Activated T-cell treated with anti-CD3 and anti-CD28 coated beads, Interleukin-2, amount 50 U/mL, for 72 hours (primary cell): ENCODE data around the gene OTOS. TPM values are rescaled to one million over a fixed set of nuclear protein-coding genes. Genes with fewer than 3 reads are reported as not detected.
A peak's percentile ranks its signal among the peaks of the same experiment; 100 is the strongest.

Experiments used
- ATAC-seq, 2 donors: fragments of 150-1000 bp; cut with Tn5 transposase; replicated peaks in 1 of 2; 2 replicates each; pipeline ENCODE4 v1.10.0; 2021; ENCODE audit warnings: moderate library complexity in 2 of 2, mild to moderate bottlenecking in 1 of 2
- DNase-seq, 2 donors: peaks; one replicate each; pipeline ENCODE4 v3.0.0; 2021 to 2022; ENCODE audit warnings: mixed read lengths in 1 of 2
- H3K27ac Mint-ChIP-seq: one replicate; pipeline ENCODE4 v1.8.0; 2022; ENCODE audit warnings: mild to moderate bottlenecking, moderate library complexity, mixed read lengths
- H3K27me3 Mint-ChIP-seq: one replicate; pipeline ENCODE4 v1.8.0; 2022; ENCODE audit warnings: low read depth, mixed read lengths
- H3K36me3 Mint-ChIP-seq, 2 donors: one replicate each; pipeline ENCODE4 v1.8.0; 2022; ENCODE audit warnings: mixed read lengths in 2 of 2, mild to moderate bottlenecking in 1 of 2; ENCODE audit not compliant: insufficient read depth in 2 of 2
- H3K4me1 Mint-ChIP-seq: one replicate; pipeline ENCODE4 v1.8.0; 2022; ENCODE audit warnings: low read depth, mixed read lengths
- H3K4me3 Mint-ChIP-seq, 2 donors: one replicate each; pipeline ENCODE4 v1.8.0; 2022; ENCODE audit warnings: mild to moderate bottlenecking in 2 of 2, mixed read lengths in 2 of 2, moderate library complexity in 2 of 2
- H3K9me3 Mint-ChIP-seq, 2 donors: one replicate each; pipeline ENCODE4 v1.8.0; 2022; ENCODE audit warnings: mixed read lengths in 2 of 2
- total RNA-seq, 2 donors: library from RNA; stranded (reverse); gene quantifications; one replicate each; pipeline ENCODE4 v1.2.3, GENCODE V29; 2022

Gene OTOS
- total RNA-seq, 2 donors from 2014 or later, result not detected

- Mint-ChIP-seq H3K36me3 (no peaks in the 10 kb centered on the region), H3K27me3 (no peaks in the 10 kb centered on the region), H3K27ac (no peak overlapping the region), H3K9me3 (peaks cover 7 to 8% of the 10 kb centered on the region in 2 donors), H3K4me1 (no peaks in the 10 kb centered on the region), H3K4me3 (no peak overlapping the region)
- ATAC-seq (peak; percentile 6 to 11), DNase-seq (no peak)
Observed at GRCh38 chr2:240143276-240143675, 2.8 kb upstream of the OTOS start.

GRCh38 chr2:240142859-240143258, 2.4 kb upstream of the OTOS start:
- Mint-ChIP-seq H3K4me1 (no peaks in the 10 kb centered on the region), H3K9me3 (peaks cover 7 to 8% of the 10 kb centered on the region in 2 donors), H3K27me3 (no peaks in the 10 kb centered on the region), H3K4me3 (no peak overlapping the region), H3K27ac (no peak overlapping the region), H3K36me3 (no peaks in the 10 kb centered on the region)
- ATAC-seq (no peak), DNase-seq (no peak)

GRCh38 chr2:240142256-240142775, 1.9 kb upstream of the OTOS start:
- peaks cover under 1% of the 10 kb centered on the region for H3K4me1 Mint-ChIP-seq
- H3K9me3 Mint-ChIP-seq, result peaks cover 2% of the 10 kb centered on the region in 2 donors
- H3K36me3 Mint-ChIP-seq, result no peaks in the 10 kb centered on the region
- H3K27me3 Mint-ChIP-seq, result no peaks in the 10 kb centered on the region
- DNase-seq (no peak), ATAC-seq (no peak)
- H3K4me3 Mint-ChIP-seq, result no peak overlapping the region
- no peak overlapping the region for H3K27ac Mint-ChIP-seq

- Mint-ChIP-seq H3K4me1 (peaks cover 5% of the 10 kb centered on the region), H3K27ac (no peak overlapping the region), H3K27me3 (no peaks in the 10 kb centered on the region), H3K36me3 (no peaks in the 10 kb centered on the region), H3K4me3 (no peak overlapping the region), H3K9me3 (no peaks in the 10 kb centered on the region)
- ATAC-seq (no peak), DNase-seq (no peak)
Observed at GRCh38 chr2:240141736-240142135, 1.3 kb upstream of the OTOS start.

- no peaks in the 10 kb centered on the region for H3K27me3 Mint-ChIP-seq
- H3K36me3 Mint-ChIP-seq, result no peaks in the 10 kb centered on the region
- no peak overlapping the region for H3K27ac Mint-ChIP-seq
- DNase-seq (no peak), ATAC-seq (no peak)
- H3K9me3 Mint-ChIP-seq, result no peaks in the 10 kb centered on the region
- no peak overlapping the region for H3K4me3 Mint-ChIP-seq
- H3K4me1 Mint-ChIP-seq, result peaks cover 5% of the 10 kb centered on the region
Observed at GRCh38 chr2:240140920-240141319, 462 bp upstream of the OTOS start.

- DNase-seq (no peak), ATAC-seq (no peak)
- no peak overlapping the region for H3K4me3 Mint-ChIP-seq
- H3K27ac Mint-ChIP-seq, result no peak overlapping the region
- no peaks in the 10 kb centered on the region for H3K27me3 Mint-ChIP-seq
- peaks cover 2% of the 10 kb centered on the region in 2 donors for H3K36me3 Mint-ChIP-seq
- no peaks in the 10 kb centered on the region for H3K9me3 Mint-ChIP-seq
- peaks cover 14% of the 10 kb centered on the region for H3K4me1 Mint-ChIP-seq
Observed at GRCh38 chr2:240139666-240140393, 628 bp downstream of the OTOS start.

- H3K9me3 Mint-ChIP-seq, result no peaks in the 10 kb centered on the region
- H3K36me3 Mint-ChIP-seq, result peaks cover 2% of the 10 kb centered on the region in 2 donors
Observed at GRCh38 chr2:240139011-240139441, 1.4 kb downstream of the OTOS start.

GRCh38 chr2:240138254-240138984, 2.0 kb downstream of the OTOS start:
- H3K4me3 Mint-ChIP-seq, result no peak overlapping the region
- no peak for ATAC-seq

More at GRCh38 chr2:240139011-240139441, 1.4 kb downstream of the OTOS start:
- H3K4me1 Mint-ChIP-seq, result peaks cover 21% of the 10 kb centered on the region
- ATAC-seq, result no peak
- no peaks in the 10 kb centered on the region for H3K27me3 Mint-ChIP-seq
- no peak for DNase-seq
- no peak overlapping the region for H3K27ac Mint-ChIP-seq
- no peak overlapping the region for H3K4me3 Mint-ChIP-seq

GRCh38 chr2:240137596-240138253, 2.7 kb downstream of the OTOS start:
- DNase-seq (no peak), ATAC-seq (no peak)
- no peaks in the 10 kb centered on the region for H3K27me3 Mint-ChIP-seq
- H3K4me3 Mint-ChIP-seq, result peak overlapping the region; percentile 95 to 96
- peaks cover 2 to 5% of the 10 kb centered on the region in 2 donors for H3K36me3 Mint-ChIP-seq
- peaks cover 21% of the 10 kb centered on the region for H3K4me1 Mint-ChIP-seq
- no peak overlapping the region for H3K27ac Mint-ChIP-seq
- H3K9me3 Mint-ChIP-seq, result no peaks in the 10 kb centered on the region

More at GRCh38 chr2:240138254-240138984, 2.0 kb downstream of the OTOS start:
- Mint-ChIP-seq H3K27ac (no peak overlapping the region), H3K27me3 (no peaks in the 10 kb centered on the region), H3K9me3 (no peaks in the 10 kb centered on the region), H3K36me3 (peaks cover 2% of the 10 kb centered on the region in 2 donors), H3K4me1 (peaks cover 21% of the 10 kb centered on the region)
- DNase-seq, result no peak

GRCh38 chr2:240136671-240137292, 3.7 kb downstream of the OTOS start:
- Mint-ChIP-seq H3K27ac (no peak overlapping the region), H3K4me1 (peaks cover 21% of the 10 kb centered on the region), H3K9me3 (no peaks in the 10 kb centered on the region), H3K36me3 (peaks cover 2 to 5% of the 10 kb centered on the region in 2 donors), H3K4me3 (peak overlapping the region; percentile 95 to 96), H3K27me3 (no peaks in the 10 kb centered on the region)
- DNase-seq (peak; percentile 25 to 27), ATAC-seq (peak; percentile 36 to 37)

- Mint-ChIP-seq H3K36me3 (peaks cover 2 to 10% of the 10 kb centered on the region in 2 donors), H3K27ac (peak within 1 kb of the TSS; percentile 86), H3K4me3 (peak within 1 kb of the TSS; percentile 95 to 96), H3K9me3 (no peaks in the 10 kb centered on the region), H3K27me3 (no peaks in the 10 kb centered on the region), H3K4me1 (peaks cover 21% of the 10 kb centered on the region)
- DNase-seq, result peak; percentile 90 to 91
- peak; percentile 99 for ATAC-seq
Observed at GRCh38 chr2:240136013-240136670, 4.3 kb downstream of the OTOS start, which contains the start of gene COPS9. COPS9 (minus strand) TSS chr2:240136305; CDS start chr2:240136284, 21 bp downstream.

GRCh38 chr2:240135706-240136012, 4.8 kb downstream of the OTOS start:
- no peaks in the 10 kb centered on the region for H3K27me3 Mint-ChIP-seq
- H3K36me3 Mint-ChIP-seq, result peaks cover 2 to 11% of the 10 kb centered on the region in 2 donors
- peak overlapping the region; percentile 86 for H3K27ac Mint-ChIP-seq
- peaks cover 21% of the 10 kb centered on the region for H3K4me1 Mint-ChIP-seq
- ATAC-seq, result peak in 1 of 2 donors; percentile 16
- DNase-seq, result peak in 1 of 2 donors; percentile 12
- H3K4me3 Mint-ChIP-seq, result peak overlapping the region; percentile 95 to 96
- H3K9me3 Mint-ChIP-seq, result no peaks in the 10 kb centered on the region
